Neuron (in vitro differentiated cells): ENCODE results near the gene LYL1.

Experiments used
- H2AFZ ChIP-seq: one replicate; pipeline ENCODE4 v1.6.1; 2013; ENCODE audit warnings: low read depth, mild to moderate bottlenecking, inconsistent platforms, low read length, moderate library complexity
- H3K27me3 ChIP-seq: one replicate; pipeline ENCODE4 v1.6.1; 2013; ENCODE audit warnings: low read length; ENCODE audit not compliant: insufficient read depth
- H3K36me3 ChIP-seq: one replicate; pipeline ENCODE4 v1.6.1; 2013; ENCODE audit warnings: low read length; ENCODE audit not compliant: insufficient read depth
- H3K4me1 ChIP-seq: one replicate; pipeline ENCODE4 v1.6.1; 2013; ENCODE audit warnings: low read length; ENCODE audit not compliant: insufficient read depth
- H3K4me3 ChIP-seq: 2 replicates; pipeline ENCODE4 v1.5.1; 2013; ENCODE audit warnings: mild to moderate bottlenecking, low read length, moderate library complexity
- H3K9me3 ChIP-seq: one replicate; pipeline ENCODE4 v1.6.1; 2013; ENCODE audit warnings: low read length

LYL1 gene

DNA sequence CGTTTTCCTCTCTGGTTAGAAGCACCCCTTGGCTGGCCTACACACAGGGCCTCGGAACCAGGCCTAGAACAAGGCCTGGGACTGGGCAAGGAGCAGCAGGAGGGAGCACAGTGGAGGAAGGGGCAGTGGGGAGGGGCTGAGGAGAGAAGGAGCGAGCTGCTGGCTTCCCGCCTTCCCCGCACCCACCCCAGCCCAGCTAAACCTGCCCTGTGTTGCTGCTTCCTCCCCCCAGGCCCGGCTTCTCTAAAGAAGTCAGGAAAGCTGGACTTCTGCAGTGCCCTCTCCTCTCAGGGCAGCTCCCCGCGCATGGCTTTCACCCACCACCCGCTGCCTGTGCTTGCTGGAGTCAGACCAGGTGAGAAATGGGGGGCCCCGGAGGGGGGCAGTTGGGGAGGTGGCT is 24.3 kb downstream of the LYL1 start:
- Histone ChIP-seq H3K27me3 (peaks cover 62% of the 10 kb centered on the region), H3K4me1 (peaks cover 13% of the 10 kb centered on the region), H3K4me3 (no peak overlapping the region), H3K36me3 (no peaks in the 10 kb centered on the region), H3K9me3 (no peaks in the 10 kb centered on the region), H2AFZ (no peak overlapping the region)

GRCh38 chr19:13077240-13077639 is 25.4 kb downstream of the LYL1 start:
- H2AFZ ChIP-seq, result no peak overlapping the region
- H3K4me3 ChIP-seq, result no peak overlapping the region
- H3K27me3 ChIP-seq, result peaks cover 64% of the 10 kb centered on the region
- H3K36me3 ChIP-seq, result no peaks in the 10 kb centered on the region
- H3K9me3 ChIP-seq, result no peaks in the 10 kb centered on the region
- peaks cover 3% of the 10 kb centered on the region for H3K4me1 ChIP-seq

DNA sequence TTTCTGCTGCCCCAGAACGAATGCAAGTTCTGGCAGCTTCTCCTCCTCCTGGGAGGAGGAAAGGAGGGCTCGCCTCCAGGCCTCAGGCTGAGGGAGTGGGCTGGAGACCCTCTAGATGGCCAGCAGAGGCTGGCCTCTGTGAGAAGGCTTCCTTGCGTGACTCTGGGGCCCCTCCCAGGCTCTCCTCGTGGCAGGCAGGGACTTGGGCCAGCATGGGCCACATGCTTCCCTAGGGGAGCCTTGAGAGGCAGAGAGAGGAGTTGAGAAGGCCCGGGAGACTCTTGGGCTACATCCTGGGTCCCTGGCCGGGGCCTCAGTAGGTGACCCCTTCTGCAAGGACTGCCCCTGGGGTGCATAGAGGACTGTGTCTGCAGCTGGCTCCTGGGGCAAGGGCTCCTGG is 25.9 kb downstream of the LYL1 start:
- H3K27me3 ChIP-seq, result peaks cover 68% of the 10 kb centered on the region
- no peaks in the 10 kb centered on the region for H3K36me3 ChIP-seq
- H3K4me3 ChIP-seq, result no peak overlapping the region
- no peaks in the 10 kb centered on the region for H3K9me3 ChIP-seq
- H2AFZ ChIP-seq, result no peak overlapping the region
- no peaks in the 10 kb centered on the region for H3K4me1 ChIP-seq

GRCh38 chr19:13076320-13076719 is 26.3 kb downstream of the LYL1 start:
- Histone ChIP-seq H3K4me3 (no peak overlapping the region), H3K36me3 (no peaks in the 10 kb centered on the region), H3K4me1 (no peaks in the 10 kb centered on the region), H2AFZ (no peak overlapping the region), H3K9me3 (no peaks in the 10 kb centered on the region), H3K27me3 (peaks cover 72% of the 10 kb centered on the region)

- peaks cover 90% of the 10 kb centered on the region for H3K27me3 ChIP-seq
- no peaks in the 10 kb centered on the region for H3K36me3 ChIP-seq
- no peak overlapping the region for H2AFZ ChIP-seq
- no peak overlapping the region for H3K4me3 ChIP-seq
- no peaks in the 10 kb centered on the region for H3K4me1 ChIP-seq
- H3K9me3 ChIP-seq, result no peaks in the 10 kb centered on the region
These were observed 28.3 kb downstream of the LYL1 start for GRCh38 chr19:13074378-13074777.

DNA sequence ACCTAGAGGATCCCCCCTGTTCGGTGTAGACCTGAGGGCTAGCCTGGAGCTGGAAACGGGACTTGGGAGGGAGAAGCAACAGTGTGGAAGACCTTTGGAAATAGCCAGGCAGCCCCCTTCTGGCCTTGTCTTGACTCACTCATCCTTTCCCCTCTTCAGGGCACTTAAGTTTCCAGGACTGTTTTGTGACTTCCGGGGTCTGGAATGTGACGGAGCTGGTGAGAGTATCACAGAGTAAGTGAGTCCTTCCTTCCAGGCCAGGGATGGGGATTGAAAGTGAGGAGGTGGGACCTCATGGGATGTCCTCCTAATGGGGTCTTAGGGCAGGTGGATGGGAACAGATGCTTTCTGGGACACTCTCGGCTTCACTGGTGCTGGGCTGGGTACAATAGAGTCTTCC is 29.4 kb downstream of the LYL1 start:
- no peak overlapping the region for H3K4me3 ChIP-seq
- no peak overlapping the region for H2AFZ ChIP-seq
- no peaks in the 10 kb centered on the region for H3K4me1 ChIP-seq
- peaks cover 89% of the 10 kb centered on the region for H3K27me3 ChIP-seq
- H3K9me3 ChIP-seq, result no peaks in the 10 kb centered on the region
- no peaks in the 10 kb centered on the region for H3K36me3 ChIP-seq

- H3K36me3 ChIP-seq, result no peaks in the 10 kb centered on the region
- H3K27me3 ChIP-seq, result peaks cover 86% of the 10 kb centered on the region
- no peak overlapping the region for H3K4me3 ChIP-seq
These were observed 30.3 kb downstream of the LYL1 start for GRCh38 chr19:13072188-13072908.

DNA sequence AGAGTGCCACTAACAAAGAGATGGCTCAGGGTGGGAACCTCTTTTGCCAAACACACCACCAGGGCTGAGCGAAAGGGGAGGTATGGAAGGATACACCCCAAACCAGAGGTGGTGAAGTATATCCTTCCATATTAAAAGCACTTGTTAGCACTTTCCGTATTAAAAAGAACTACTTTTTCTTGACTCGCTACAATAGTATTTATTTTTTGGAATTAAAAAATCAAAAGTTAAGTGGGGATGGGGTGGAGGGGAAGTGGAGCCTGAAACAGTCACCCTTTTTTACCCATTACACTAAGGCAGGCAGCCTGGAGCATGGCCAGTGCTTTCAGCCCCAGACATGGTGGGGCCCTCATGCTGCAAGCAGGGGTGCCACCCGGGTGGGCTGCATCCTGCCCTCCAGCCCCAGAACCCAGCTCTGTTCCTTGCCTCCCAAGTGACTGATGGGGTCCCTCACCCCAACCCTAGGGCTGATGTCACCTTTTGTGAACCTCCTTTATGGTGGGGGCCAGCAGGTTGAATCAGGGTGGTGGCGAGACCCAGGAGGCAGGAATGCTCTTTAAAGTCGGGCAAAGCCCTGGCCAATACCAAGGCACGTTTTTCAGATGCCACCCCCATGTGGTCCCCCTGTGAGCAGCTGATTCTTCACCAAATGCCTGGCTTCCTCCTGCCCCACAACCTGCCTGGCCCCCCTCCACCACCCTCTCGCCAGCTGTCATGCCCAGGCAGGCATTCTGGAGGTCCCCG is 31.0 kb downstream of the LYL1 start:
- H2AFZ ChIP-seq, result no peak overlapping the region
- H3K36me3 ChIP-seq, result no peaks in the 10 kb centered on the region
- no peaks in the 10 kb centered on the region for H3K4me1 ChIP-seq
- no peaks in the 10 kb centered on the region for H3K9me3 ChIP-seq
- no peak overlapping the region for H3K4me3 ChIP-seq
- peaks cover 86% of the 10 kb centered on the region for H3K27me3 ChIP-seq

More at GRCh38 chr19:13072188-13072908, 30.3 kb downstream of the LYL1 start:
- Histone ChIP-seq H2AFZ (no peak overlapping the region), H3K4me1 (no peaks in the 10 kb centered on the region), H3K9me3 (no peaks in the 10 kb centered on the region)

GRCh38 chr19:13070425-13071140 is 32.1 kb downstream of the LYL1 start:
- H3K27me3 ChIP-seq, result peaks cover 86% of the 10 kb centered on the region
- no peak overlapping the region for H2AFZ ChIP-seq
- no peaks in the 10 kb centered on the region for H3K36me3 ChIP-seq
- H3K9me3 ChIP-seq, result no peaks in the 10 kb centered on the region
- no peak overlapping the region for H3K4me3 ChIP-seq
- H3K4me1 ChIP-seq, result no peaks in the 10 kb centered on the region

DNA sequence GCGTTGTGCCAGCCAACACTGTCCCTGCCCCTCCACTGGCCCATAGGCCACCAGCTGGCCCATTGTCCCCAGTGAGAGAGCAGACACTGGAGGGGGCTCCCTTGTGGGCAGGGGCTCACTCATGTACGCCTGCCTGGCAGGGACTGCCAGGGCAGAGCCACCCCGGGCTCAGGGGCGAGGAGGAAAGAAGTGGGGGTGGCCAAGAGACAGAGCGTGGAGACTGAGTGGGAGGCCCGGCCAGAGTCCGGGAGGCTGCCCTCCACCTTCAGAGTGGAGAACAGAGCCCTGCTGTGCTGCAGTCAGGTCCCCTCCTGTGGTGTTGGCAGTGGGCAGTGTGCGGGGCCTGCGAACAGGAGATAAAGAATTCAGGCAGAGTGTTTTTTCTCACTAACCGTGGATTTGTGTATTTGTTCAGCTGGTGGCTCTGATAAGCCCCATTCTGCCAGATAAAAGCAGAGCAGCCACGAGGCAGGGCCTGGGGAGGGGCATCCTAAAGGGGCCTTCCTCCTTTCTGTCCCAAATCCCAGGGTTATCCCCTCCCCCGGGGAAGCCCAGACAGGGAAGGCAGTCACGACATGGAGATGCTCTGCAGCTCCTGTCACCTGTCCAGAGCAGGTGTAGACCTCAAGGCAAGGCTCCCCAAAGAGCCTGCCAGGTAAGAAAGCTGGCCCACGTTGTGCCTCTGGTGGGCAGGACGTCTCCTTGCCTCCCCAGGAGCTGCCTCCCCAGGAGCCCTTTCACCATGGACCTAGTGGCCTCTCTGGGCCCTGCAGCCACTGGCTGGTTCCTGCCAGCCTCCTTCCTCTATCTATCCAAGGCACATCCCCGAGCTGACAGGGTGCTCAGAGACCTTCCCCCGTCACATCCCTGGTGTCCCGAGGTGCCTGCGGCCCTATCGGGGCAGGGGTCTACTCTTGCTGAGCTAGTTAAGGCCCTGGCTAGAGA is 33.0 kb downstream of the LYL1 start:
- no peak overlapping the region for H2AFZ ChIP-seq
- no peak overlapping the region for H3K4me3 ChIP-seq
- no peaks in the 10 kb centered on the region for H3K4me1 ChIP-seq
- no peaks in the 10 kb centered on the region for H3K9me3 ChIP-seq
- no peaks in the 10 kb centered on the region for H3K36me3 ChIP-seq
- peaks cover 90% of the 10 kb centered on the region for H3K27me3 ChIP-seq

DNA sequence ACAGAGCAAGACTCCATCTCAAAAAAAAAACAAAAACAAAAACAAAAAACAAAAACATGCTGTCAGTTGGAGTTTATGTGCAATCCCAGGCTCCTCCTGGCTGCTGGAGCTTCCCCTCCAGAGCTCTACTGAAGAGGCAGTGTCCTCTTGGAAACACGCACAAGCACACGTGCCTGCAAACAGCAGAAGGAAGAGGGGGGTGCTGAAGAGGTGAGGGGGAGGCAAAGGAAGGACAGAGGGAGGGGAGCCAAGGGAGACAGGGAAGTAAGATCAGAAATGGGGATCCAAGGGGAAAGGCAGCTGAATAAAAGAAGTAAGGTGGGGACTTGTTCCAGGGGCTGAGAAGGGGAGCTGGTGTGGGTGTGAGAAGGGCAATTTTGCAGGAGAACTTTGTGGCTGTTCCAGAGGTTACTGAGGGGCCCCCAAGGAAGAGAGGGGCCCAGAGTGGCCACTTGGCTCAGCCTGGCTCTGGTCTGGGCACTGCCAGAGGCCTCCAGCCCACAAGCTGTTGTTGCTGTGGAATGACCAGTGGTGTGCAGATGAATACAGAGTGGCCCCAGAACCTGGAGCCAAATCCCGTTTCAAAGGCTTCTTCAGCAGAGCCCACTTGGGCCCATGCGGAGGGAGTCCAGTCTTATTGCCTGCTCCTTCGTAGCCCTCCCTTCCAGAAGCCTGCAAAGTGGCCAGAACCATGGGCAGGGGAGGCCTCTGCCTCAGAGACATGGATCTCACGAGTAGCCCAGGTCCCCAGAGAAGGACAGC is 34.4 kb downstream of the LYL1 start:
- Histone ChIP-seq H3K27me3 (peaks cover 92% of the 10 kb centered on the region), H2AFZ (no peak overlapping the region), H3K4me3 (no peak overlapping the region), H3K36me3 (no peaks in the 10 kb centered on the region), H3K4me1 (no peaks in the 10 kb centered on the region), H3K9me3 (no peaks in the 10 kb centered on the region)
